Panc1 (cell line): Measurements from ENCODE around the gene DPM1. TPM values are rescaled to one million over a fixed set of nuclear protein-coding genes. Genes with fewer than 3 reads are reported as not detected.

Source experiments
- ATAC-seq: fragments of 200-7000 bp; cut with Tn5 transposase; 2 replicates; pipeline ENCODE4 v1.9.1; 2020; ENCODE audit warnings: mild to moderate bottlenecking, moderate library complexity
- BruUV-seq: library from RNA; stranded (reverse); fragments of 400-500 nt; replicated peaks from 2 replicates; lab custom pipeline; 2021; lab: Mats Ljungman, UMichigan
- CTCF ChIA-PET: fragments of 300-600 bp; sonication (Branson Sonifier 250); formaldehyde crosslinking; loops from one replicate; lab custom pipeline; 2022; ENCODE audit warnings: antibody characterized with exemption; lab: Charles Lee
- POLR2A ChIA-PET: fragments of 300-600 bp; sonication (Branson Sonifier 250); formaldehyde crosslinking; loops from one replicate; lab custom pipeline; 2022; ENCODE audit warnings: antibody characterized with exemption; lab: Charles Lee
- DNase-seq: peaks from one replicate; pipeline ENCODE4 v3.0.0-alpha.2; 2010; ENCODE audit warnings: low read depth, low spot score
- H3K27ac ChIP-seq: 2 replicates; pipeline ENCODE4 v1.5.1; 2011; ENCODE audit warnings: mild to moderate bottlenecking, low read length, inconsistent platforms
- H3K27me3 ChIP-seq: fragments of 200-500 bp; sonication (Bioruptor generic); 2 replicates; pipeline ENCODE4 v1.6.0; 2014; ENCODE audit warnings: low read length, inconsistent platforms; ENCODE audit not compliant: control insufficient read depth, insufficient read depth
- H3K36me3 ChIP-seq: fragments of 200-500 bp; sonication (Bioruptor generic); 2 replicates; pipeline ENCODE4 v1.5.1; 2014; ENCODE audit warnings: inconsistent platforms, mild to moderate bottlenecking, low read length, moderate library complexity; ENCODE audit not compliant: control insufficient read depth, insufficient read depth
- H3K4me1 ChIP-seq: 2 replicates; pipeline ENCODE4 v1.5.1; 2011; ENCODE audit warnings: inconsistent platforms, mild to moderate bottlenecking, low read length, moderate library complexity; ENCODE audit not compliant: control insufficient read depth, insufficient read depth
- H3K4me3 ChIP-seq, 2 experiments: 2 replicates each; pipeline ENCODE4 v1.5.1; 2011 to 2012; ENCODE audit warnings: low read depth in 2 of 2, low read length in 2 of 2, mild to moderate bottlenecking in 2 of 2, inconsistent platforms in 1 of 2, moderate library complexity in 1 of 2
- H3K9me3 ChIP-seq: fragments of 200-500 bp; sonication (Bioruptor generic); 2 replicates; pipeline ENCODE4 v1.5.1; 2014; ENCODE audit warnings: low read depth, mild to moderate bottlenecking, inconsistent platforms, low read length, moderate library complexity; ENCODE audit not compliant: control insufficient read depth, insufficient read depth
- CTCF ChIP-seq: fragments of 450-650 bp; IDR thresholded peaks from 2 replicates; pipeline ENCODE4 v1.5.1; 2017; ENCODE audit warnings: mild to moderate bottlenecking
- POLR2AphosphoS5 ChIP-seq: IDR thresholded peaks from 2 replicates; pipeline ENCODE4 v1.6.1; 2012; ENCODE audit warnings: mild to moderate bottlenecking, low read depth, low read length, moderate library complexity
- REST ChIP-seq, 2 experiments: IDR thresholded peaks; 2 replicates each; pipeline ENCODE4 v1.6.1; 2011 to 2012; ENCODE audit warnings: low read depth in 2 of 2, control low read depth in 1 of 2, low read length in 1 of 2, mild to moderate bottlenecking in 1 of 2, moderate library complexity in 1 of 2; ENCODE audit not compliant: insufficient read depth in 1 of 2
- SIN3A ChIP-seq: IDR thresholded peaks from 2 replicates; pipeline ENCODE4 v1.6.1; 2012; ENCODE audit warnings: low read depth, mild to moderate bottlenecking, low read length, moderate library complexity, borderline replicate concordance; ENCODE audit not compliant: insufficient read depth
- TCF7L2 ChIP-seq: IDR thresholded peaks from 2 replicates; pipeline ENCODE4 v1.6.1; 2011; ENCODE audit warnings: mild to moderate bottlenecking, low read depth, low read length, inconsistent platforms
- in situ Hi-C: cut with HindIII; loops from 2 replicates; pipeline ENCODE4 v1.10.0; 2016; ENCODE audit warnings: low sequenced_read_pairs, low pct_unique_long_range_greater_than_20kb
- intact Hi-C: fragments of 100-400 bp; cut with micrococcal nuclease; formaldehyde crosslinking; loops from one replicate; pipeline ENCODE4 v1.10.0; 2022; ENCODE audit not compliant: unreplicated experiment
- total RNA-seq: library from RNA; stranded (reverse); gene quantifications from one replicate; pipeline ENCODE4 v1.2.1, GENCODE V29; 2021; ENCODE audit not compliant: unreplicated experiment

The DPM1 gene
- total RNA-seq, 1 experiment from 2014 or later: 50.2 TPM

- ATAC-seq (no peak), DNase-seq (no peak)
- no peaks in the 10 kb centered on the region; the same call in 1 of the 2 replicates for H3K4me1 ChIP-seq
- H3K36me3 ChIP-seq: peaks cover 40% of the 10 kb centered on the region
- H3K4me3 ChIP-seq: no peak overlapping the region
- no TSS peak for BruUV-seq
- H3K27me3 ChIP-seq: no peaks in the 10 kb centered on the region
- intact Hi-C loops (no loop called here), in situ Hi-C loops (no loop called here)
- ChIA-PET CTCF (no interaction called here), POLR2A (no interaction called here)
- no peak overlapping the region for H3K27ac ChIP-seq
- H3K9me3 ChIP-seq: no peaks in the 10 kb centered on the region
- TF ChIP-seq CTCF (no peak), POLR2AphosphoS5 (no peak), SIN3A (no peak), REST (IDR thresholded peaks at IDR 0.05; ENCODE audit: insufficient read depth in 1 of 2, low read depth in 2 of 2, low read length in 1 of 2) (no peak), TCF7L2 (no peak)
These were observed 57.0 kb downstream of the DPM1 start for GRCh38 chr20:50901301-50901700.

GRCh38 chr20:50900261-50900660 lies 58.1 kb downstream of the DPM1 start:
- CTCF ChIA-PET: interaction anchor here (0.7 kb wide), 1 partner anchor 127 kb away, joined by 5 read pairs; no protein-coding TSS in a partner anchor
- POLR2A ChIA-PET: interaction anchor here (0.6 kb wide), 1 partner anchor 56 kb away, joined by 3 read pairs; no protein-coding TSS in a partner anchor
- no peak overlapping the region for H3K4me3 ChIP-seq
- peaks cover 40% of the 10 kb centered on the region for H3K36me3 ChIP-seq
- TF ChIP-seq POLR2AphosphoS5 (no peak), REST (IDR thresholded peaks at IDR 0.05; ENCODE audit: insufficient read depth in 1 of 2, low read depth in 2 of 2, low read length in 1 of 2) (no peak), SIN3A (no peak), TCF7L2 (no peak), CTCF (no peak)
- ATAC-seq (no peak), DNase-seq (peak; percentile 39)
- H3K27me3 ChIP-seq: no peaks in the 10 kb centered on the region
- in situ Hi-C loops: no loop called here
- H3K9me3 ChIP-seq: no peaks in the 10 kb centered on the region
- no TSS peak for BruUV-seq
- H3K4me1 ChIP-seq: no peaks in the 10 kb centered on the region; the same call in 1 of the 2 replicates
- no peak overlapping the region for H3K27ac ChIP-seq
- intact Hi-C loops: no loop called here
